WTC11 (cell line): ENCODE results near the gene ANKRD27. TPM values are rescaled to one million over a fixed set of nuclear protein-coding genes. Genes with fewer than 3 reads are reported as not detected.

Experiments
- ATAC-seq: fragments of 200-7000 bp; cut with Tn5 transposase; 2 replicates; pipeline ENCODE4 v1.10.0; 2021; ENCODE audit warnings: mild to moderate bottlenecking, moderate library complexity
- CTCF ChIA-PET: fragments of 300-600 bp; sonication (Branson Sonifier 250); formaldehyde crosslinking; loops from one replicate; lab custom pipeline; 2021; ENCODE audit warnings: antibody characterized with exemption; lab: Charles Lee
- POLR2A ChIA-PET: fragments of 350-600 bp; sonication (Branson Sonifier 250); formaldehyde crosslinking; loops from one replicate; lab custom pipeline; 2021; ENCODE audit warnings: antibody characterized with exemption; lab: Charles Lee
- DNase-seq: peaks from one replicate; pipeline ENCODE4 v3.0.0; 2021; ENCODE audit warnings: low spot score
- H3K27ac Mint-ChIP-seq: 2 replicates; pipeline ENCODE4 v1.8.0; 2021; ENCODE audit warnings: mixed read lengths
- H3K27me3 Mint-ChIP-seq: 2 replicates; pipeline ENCODE4 v1.8.0; 2021; ENCODE audit warnings: low read depth, mild to moderate bottlenecking, moderate library complexity, mixed read lengths
- H3K36me3 Mint-ChIP-seq: 2 replicates; pipeline ENCODE4 v1.8.0; 2021; ENCODE audit warnings: mixed read lengths
- H3K4me1 Mint-ChIP-seq: 2 replicates; pipeline ENCODE4 v1.8.0; 2022; ENCODE audit warnings: mixed read lengths
- H3K4me3 Mint-ChIP-seq: 2 replicates; pipeline ENCODE4 v1.8.0; 2021; ENCODE audit warnings: mild to moderate bottlenecking, moderate library complexity, mixed read lengths
- H3K9me3 Mint-ChIP-seq: 2 replicates; pipeline ENCODE4 v1.8.0; 2021; ENCODE audit warnings: mixed read lengths
- CREM ChIP-seq: sonication (generic); formaldehyde crosslinking; IDR thresholded peaks from 2 replicates; pipeline ENCODE4 v1.8.1; 2022; ENCODE audit warnings: mild to moderate bottlenecking, missing genetic modification reagents, moderate library complexity
- ELF4 ChIP-seq: sonication (generic); formaldehyde crosslinking; IDR thresholded peaks from 2 replicates; pipeline ENCODE4 v1.8.1; 2022; ENCODE audit warnings: low read depth, mild to moderate bottlenecking, moderate library complexity, missing genetic modification reagents
- ETV6 ChIP-seq: sonication (generic); formaldehyde crosslinking; IDR thresholded peaks from 2 replicates; pipeline ENCODE4 v1.8.1; 2022; ENCODE audit warnings: mild to moderate bottlenecking, missing genetic modification reagents
- FOXK1 ChIP-seq: sonication (generic); formaldehyde crosslinking; IDR thresholded peaks from 2 replicates; pipeline ENCODE4 v1.8.0; 2022; ENCODE audit warnings: mild to moderate bottlenecking, moderate library complexity, missing genetic modification reagents
- HMGA2 ChIP-seq: fragments of 250-450 bp; sonication (Bioruptor Pico); IDR thresholded peaks from 2 replicates; pipeline ENCODE4 v1.4.0; 2021; ENCODE audit warnings: mild to moderate bottlenecking, moderate library complexity
- NR3C1 ChIP-seq: sonication (generic); formaldehyde crosslinking; conservative IDR thresholded peaks from 2 replicates; pipeline ENCODE4 v1.8.1; 2023; ENCODE audit warnings: low read depth, mild to moderate bottlenecking, missing genetic modification reagents
- SP1 ChIP-seq: sonication (generic); formaldehyde crosslinking; conservative IDR thresholded peaks from 2 replicates; pipeline ENCODE4 v1.8.1; 2022; ENCODE audit warnings: missing genetic modification reagents
- TCF7 ChIP-seq: sonication (generic); formaldehyde crosslinking; IDR thresholded peaks from 2 replicates; pipeline ENCODE4 v1.8.0; 2022; ENCODE audit warnings: mild to moderate bottlenecking, low read depth, missing genetic modification reagents, moderate library complexity
- total RNA-seq: library from RNA; stranded (reverse); gene quantifications from 3 replicates; pipeline ENCODE4 v1.2.3, GENCODE V29; 2021
- TF ChIP-seq, protein P1 (sequence below): sonication (generic); formaldehyde crosslinking; IDR thresholded peaks from 2 replicates; pipeline ENCODE4 v1.8.1; 2023; ENCODE audit warnings: mild to moderate bottlenecking, missing genetic modification reagents
- TF ChIP-seq, protein P2 (sequence below): fragments of 250-450 bp; sonication (Bioruptor Pico); IDR thresholded peaks from 2 replicates; pipeline ENCODE4 v1.9.0; 2021; ENCODE audit warnings: mild to moderate bottlenecking, borderline replicate concordance
- TF ChIP-seq, protein P3 (sequence below): sonication (generic); formaldehyde crosslinking; IDR thresholded peaks from 2 replicates; pipeline ENCODE4 v1.8.1; 2023; ENCODE audit warnings: mild to moderate bottlenecking, missing genetic modification reagents, moderate library complexity
- TF ChIP-seq, protein P4 (sequence below): sonication (generic); formaldehyde crosslinking; IDR thresholded peaks from 2 replicates; pipeline ENCODE4 v1.8.1; 2022; ENCODE audit warnings: mild to moderate bottlenecking, missing genetic modification reagents, moderate library complexity, borderline replicate concordance
- TF ChIP-seq, protein P5 (sequence below): sonication (generic); formaldehyde crosslinking; conservative IDR thresholded peaks from 2 replicates; pipeline ENCODE4 v1.8.1; 2022; ENCODE audit warnings: mild to moderate bottlenecking, missing genetic modification reagents
- TF ChIP-seq, protein P6 (sequence below): sonication (generic); formaldehyde crosslinking; IDR thresholded peaks from 2 replicates; pipeline ENCODE4 v1.8.1; 2022; ENCODE audit warnings: mild to moderate bottlenecking, moderate library complexity, missing genetic modification reagents
- TF ChIP-seq, protein P7 (sequence below): sonication (generic); formaldehyde crosslinking; IDR thresholded peaks from 2 replicates; pipeline ENCODE4 v1.8.0; 2022; ENCODE audit warnings: mild to moderate bottlenecking, missing genetic modification reagents
- TF ChIP-seq, protein P8 (sequence below): sonication (generic); formaldehyde crosslinking; IDR thresholded peaks from 2 replicates; pipeline ENCODE4 v1.8.1; 2023; ENCODE audit warnings: mild to moderate bottlenecking, missing genetic modification reagents, borderline replicate concordance

Gene ANKRD27
- total RNA-seq, 1 experiment from 2014 or later: 48.6 TPM

DNA sequence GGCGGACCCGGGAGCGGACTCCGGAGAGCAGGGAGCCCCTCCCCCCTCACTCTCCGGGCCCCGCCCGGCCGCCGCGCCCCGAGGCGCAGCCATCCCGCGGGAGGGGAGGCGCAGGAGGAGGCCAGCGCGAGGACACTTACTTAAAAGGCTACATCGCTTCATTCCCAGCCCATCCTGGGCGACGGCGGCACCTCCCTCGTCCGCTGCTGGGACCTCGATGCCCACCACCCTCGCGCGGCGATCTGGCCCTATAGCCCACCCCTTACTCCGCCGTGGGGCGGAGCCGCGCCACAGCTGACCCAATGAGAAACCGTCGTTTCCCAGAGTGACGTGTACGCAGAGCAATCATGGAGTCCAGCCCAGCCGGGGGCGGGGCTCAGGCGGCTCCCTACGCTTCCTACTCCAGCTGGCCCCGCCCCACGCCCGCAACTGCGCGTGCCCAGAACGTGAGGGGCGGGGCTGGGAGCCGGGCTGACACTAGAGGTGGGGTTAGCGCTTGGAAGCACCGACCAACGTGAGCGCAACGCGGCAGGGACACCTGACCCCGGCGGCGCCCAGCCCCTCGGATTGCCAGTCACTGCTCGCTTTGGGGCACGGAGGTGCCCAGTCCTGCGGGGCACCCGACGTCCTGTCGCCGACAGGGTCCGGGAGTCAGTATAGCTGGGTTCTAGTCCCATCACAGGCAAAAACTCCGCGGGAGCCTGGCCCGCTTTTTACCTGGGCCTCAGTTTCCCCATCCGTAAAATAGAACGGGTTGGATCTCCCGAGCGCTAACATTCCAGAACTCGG lies at the start of gene ANKRD27 (continued):
- TF ChIP-seq, protein P1, sequence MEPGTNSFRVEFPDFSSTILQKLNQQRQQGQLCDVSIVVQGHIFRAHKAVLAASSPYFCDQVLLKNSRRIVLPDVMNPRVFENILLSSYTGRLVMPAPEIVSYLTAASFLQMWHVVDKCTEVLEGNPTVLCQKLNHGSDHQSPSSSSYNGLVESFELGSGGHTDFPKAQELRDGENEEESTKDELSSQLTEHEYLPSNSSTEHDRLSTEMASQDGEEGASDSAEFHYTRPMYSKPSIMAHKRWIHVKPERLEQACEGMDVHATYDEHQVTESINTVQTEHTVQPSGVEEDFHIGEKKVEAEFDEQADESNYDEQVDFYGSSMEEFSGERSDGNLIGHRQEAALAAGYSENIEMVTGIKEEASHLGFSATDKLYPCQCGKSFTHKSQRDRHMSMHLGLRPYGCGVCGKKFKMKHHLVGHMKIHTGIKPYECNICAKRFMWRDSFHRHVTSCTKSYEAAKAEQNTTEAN (CRISPR knock-in tag): 0 out of 2 replicates have a peak, but pooled peaks have one; percentile 21
- TF ChIP-seq, protein P2, sequence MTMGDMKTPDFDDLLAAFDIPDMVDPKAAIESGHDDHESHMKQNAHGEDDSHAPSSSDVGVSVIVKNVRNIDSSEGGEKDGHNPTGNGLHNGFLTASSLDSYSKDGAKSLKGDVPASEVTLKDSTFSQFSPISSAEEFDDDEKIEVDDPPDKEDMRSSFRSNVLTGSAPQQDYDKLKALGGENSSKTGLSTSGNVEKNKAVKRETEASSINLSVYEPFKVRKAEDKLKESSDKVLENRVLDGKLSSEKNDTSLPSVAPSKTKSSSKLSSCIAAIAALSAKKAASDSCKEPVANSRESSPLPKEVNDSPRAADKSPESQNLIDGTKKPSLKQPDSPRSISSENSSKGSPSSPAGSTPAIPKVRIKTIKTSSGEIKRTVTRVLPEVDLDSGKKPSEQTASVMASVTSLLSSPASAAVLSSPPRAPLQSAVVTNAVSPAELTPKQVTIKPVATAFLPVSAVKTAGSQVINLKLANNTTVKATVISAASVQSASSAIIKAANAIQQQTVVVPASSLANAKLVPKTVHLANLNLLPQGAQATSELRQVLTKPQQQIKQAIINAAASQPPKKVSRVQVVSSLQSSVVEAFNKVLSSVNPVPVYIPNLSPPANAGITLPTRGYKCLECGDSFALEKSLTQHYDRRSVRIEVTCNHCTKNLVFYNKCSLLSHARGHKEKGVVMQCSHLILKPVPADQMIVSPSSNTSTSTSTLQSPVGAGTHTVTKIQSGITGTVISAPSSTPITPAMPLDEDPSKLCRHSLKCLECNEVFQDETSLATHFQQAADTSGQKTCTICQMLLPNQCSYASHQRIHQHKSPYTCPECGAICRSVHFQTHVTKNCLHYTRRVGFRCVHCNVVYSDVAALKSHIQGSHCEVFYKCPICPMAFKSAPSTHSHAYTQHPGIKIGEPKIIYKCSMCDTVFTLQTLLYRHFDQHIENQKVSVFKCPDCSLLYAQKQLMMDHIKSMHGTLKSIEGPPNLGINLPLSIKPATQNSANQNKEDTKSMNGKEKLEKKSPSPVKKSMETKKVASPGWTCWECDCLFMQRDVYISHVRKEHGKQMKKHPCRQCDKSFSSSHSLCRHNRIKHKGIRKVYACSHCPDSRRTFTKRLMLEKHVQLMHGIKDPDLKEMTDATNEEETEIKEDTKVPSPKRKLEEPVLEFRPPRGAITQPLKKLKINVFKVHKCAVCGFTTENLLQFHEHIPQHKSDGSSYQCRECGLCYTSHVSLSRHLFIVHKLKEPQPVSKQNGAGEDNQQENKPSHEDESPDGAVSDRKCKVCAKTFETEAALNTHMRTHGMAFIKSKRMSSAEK (CRISPR knock-in tag): no peak
- peak; percentile 92 for TF ChIP-seq SP1 (CRISPR knock-in tag)

DNA sequence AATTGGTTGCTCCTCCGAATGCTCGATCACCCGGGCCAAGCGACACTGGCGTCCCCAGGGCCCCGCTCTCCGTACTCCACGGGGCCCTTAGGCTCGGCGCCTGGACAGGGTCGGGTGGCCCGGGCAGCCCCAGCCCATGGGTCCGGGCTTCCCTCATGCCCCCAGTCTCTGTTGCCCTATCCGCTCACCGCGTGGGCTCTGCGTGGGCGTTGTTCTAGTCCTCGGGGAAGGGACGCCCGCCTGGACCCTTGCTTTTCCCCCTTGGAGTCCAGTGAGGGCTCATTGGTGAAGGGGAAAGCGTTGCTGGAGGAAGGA lies 45.9 kb upstream of the ANKRD27 start:
- TF ChIP-seq, protein P3, sequence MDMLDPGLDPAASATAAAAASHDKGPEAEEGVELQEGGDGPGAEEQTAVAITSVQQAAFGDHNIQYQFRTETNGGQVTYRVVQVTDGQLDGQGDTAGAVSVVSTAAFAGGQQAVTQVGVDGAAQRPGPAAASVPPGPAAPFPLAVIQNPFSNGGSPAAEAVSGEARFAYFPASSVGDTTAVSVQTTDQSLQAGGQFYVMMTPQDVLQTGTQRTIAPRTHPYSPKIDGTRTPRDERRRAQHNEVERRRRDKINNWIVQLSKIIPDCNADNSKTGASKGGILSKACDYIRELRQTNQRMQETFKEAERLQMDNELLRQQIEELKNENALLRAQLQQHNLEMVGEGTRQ (CRISPR knock-in tag): no peak
- TF ChIP-seq CREM (no peak), TCF7 (CRISPR knock-in tag) (no peak), FOXK1 (CRISPR knock-in tag) (no peak), ELF4 (no peak), NR3C1 (CRISPR knock-in tag) (no peak), HMGA2 (CRISPR knock-in tag) (no peak)
- TF ChIP-seq, protein P4, sequence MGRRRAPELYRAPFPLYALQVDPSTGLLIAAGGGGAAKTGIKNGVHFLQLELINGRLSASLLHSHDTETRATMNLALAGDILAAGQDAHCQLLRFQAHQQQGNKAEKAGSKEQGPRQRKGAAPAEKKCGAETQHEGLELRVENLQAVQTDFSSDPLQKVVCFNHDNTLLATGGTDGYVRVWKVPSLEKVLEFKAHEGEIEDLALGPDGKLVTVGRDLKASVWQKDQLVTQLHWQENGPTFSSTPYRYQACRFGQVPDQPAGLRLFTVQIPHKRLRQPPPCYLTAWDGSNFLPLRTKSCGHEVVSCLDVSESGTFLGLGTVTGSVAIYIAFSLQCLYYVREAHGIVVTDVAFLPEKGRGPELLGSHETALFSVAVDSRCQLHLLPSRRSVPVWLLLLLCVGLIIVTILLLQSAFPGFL: no peak
- TF ChIP-seq, protein P5, sequence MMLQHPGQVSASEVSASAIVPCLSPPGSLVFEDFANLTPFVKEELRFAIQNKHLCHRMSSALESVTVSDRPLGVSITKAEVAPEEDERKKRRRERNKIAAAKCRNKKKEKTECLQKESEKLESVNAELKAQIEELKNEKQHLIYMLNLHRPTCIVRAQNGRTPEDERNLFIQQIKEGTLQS (CRISPR knock-in tag): no peak
- TF ChIP-seq, all 79 proteins: peak for 0
- ChIA-PET POLR2A (no interaction called here), CTCF (interaction anchor here (0.6 to 1.1 kb wide), 7 partner anchors 11 to 209 kb away, joined by 3 to 6 read pairs (median 4); no protein-coding TSS in a partner anchor)
- peaks cover 5% of the 10 kb centered on the region for H3K4me1 Mint-ChIP-seq
- peaks cover 6% of the 10 kb centered on the region for H3K9me3 Mint-ChIP-seq
- H3K4me3 Mint-ChIP-seq: no peak overlapping the region
- no peak for ATAC-seq
- H3K27ac Mint-ChIP-seq: no peak overlapping the region
- 0 out of 2 replicates have a peak, but pooled peaks cover 2% of the 10 kb centered on the region for H3K36me3 Mint-ChIP-seq
- no peak for DNase-seq
- H3K27me3 Mint-ChIP-seq: no peaks in the 10 kb centered on the region

DNA sequence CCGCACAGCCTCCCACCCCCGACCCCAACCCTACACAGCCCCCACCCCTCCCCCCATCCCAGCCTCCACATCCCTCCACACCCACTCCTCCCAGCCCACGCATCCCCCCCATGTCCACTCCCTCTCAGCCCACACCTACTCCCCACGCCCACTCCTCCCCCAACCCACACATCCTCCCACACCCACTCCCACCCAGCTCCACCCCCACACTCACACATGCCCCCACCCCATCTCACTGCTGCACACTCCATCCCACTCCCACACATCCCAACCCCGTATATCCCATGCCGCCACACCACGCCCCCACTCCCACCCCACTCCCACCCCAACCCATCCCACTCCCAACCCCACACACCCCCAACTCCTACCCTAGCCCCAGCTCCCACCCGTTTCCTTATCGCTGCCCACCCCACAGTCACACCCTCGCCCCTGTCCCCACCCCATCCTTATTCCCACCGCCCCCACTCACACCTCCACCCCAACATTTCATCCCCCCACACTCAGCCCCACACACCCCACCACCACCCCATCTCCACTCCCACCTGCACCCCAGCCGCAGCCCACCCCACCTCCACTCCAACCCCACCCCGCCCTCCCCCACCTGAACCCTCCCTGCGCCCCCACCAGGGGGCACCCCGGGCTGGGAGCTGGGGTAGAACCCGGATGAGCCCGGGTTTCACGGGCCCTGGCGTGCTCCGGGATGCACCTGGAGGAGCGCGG lies 45.4 kb upstream of the ANKRD27 start:
- peak; percentile 26 for DNase-seq
- Mint-ChIP-seq H3K9me3 (peaks cover 4% of the 10 kb centered on the region), H3K27me3 (no peaks in the 10 kb centered on the region), H3K27ac (no peak overlapping the region), H3K36me3 (0 out of 2 replicates have a peak, but pooled peaks cover 2% of the 10 kb centered on the region), H3K4me3 (no peak overlapping the region), H3K4me1 (peaks cover 5% of the 10 kb centered on the region)
- CTCF ChIA-PET: interaction anchor here (0.6 to 1.1 kb wide), 8 partner anchors 12 to 209 kb away, joined by 3 to 6 read pairs (median 4); no protein-coding TSS in a partner anchor
- TF ChIP-seq, protein P6, sequence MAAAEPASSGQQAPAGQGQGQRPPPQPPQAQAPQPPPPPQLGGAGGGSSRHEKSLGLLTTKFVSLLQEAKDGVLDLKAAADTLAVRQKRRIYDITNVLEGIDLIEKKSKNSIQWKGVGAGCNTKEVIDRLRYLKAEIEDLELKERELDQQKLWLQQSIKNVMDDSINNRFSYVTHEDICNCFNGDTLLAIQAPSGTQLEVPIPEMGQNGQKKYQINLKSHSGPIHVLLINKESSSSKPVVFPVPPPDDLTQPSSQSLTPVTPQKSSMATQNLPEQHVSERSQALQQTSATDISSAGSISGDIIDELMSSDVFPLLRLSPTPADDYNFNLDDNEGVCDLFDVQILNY (CRISPR knock-in tag): no peak
- TF ChIP-seq, protein P7, sequence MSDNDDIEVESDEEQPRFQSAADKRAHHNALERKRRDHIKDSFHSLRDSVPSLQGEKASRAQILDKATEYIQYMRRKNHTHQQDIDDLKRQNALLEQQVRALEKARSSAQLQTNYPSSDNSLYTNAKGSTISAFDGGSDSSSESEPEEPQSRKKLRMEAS: no peak
- TF ChIP-seq, protein P8, sequence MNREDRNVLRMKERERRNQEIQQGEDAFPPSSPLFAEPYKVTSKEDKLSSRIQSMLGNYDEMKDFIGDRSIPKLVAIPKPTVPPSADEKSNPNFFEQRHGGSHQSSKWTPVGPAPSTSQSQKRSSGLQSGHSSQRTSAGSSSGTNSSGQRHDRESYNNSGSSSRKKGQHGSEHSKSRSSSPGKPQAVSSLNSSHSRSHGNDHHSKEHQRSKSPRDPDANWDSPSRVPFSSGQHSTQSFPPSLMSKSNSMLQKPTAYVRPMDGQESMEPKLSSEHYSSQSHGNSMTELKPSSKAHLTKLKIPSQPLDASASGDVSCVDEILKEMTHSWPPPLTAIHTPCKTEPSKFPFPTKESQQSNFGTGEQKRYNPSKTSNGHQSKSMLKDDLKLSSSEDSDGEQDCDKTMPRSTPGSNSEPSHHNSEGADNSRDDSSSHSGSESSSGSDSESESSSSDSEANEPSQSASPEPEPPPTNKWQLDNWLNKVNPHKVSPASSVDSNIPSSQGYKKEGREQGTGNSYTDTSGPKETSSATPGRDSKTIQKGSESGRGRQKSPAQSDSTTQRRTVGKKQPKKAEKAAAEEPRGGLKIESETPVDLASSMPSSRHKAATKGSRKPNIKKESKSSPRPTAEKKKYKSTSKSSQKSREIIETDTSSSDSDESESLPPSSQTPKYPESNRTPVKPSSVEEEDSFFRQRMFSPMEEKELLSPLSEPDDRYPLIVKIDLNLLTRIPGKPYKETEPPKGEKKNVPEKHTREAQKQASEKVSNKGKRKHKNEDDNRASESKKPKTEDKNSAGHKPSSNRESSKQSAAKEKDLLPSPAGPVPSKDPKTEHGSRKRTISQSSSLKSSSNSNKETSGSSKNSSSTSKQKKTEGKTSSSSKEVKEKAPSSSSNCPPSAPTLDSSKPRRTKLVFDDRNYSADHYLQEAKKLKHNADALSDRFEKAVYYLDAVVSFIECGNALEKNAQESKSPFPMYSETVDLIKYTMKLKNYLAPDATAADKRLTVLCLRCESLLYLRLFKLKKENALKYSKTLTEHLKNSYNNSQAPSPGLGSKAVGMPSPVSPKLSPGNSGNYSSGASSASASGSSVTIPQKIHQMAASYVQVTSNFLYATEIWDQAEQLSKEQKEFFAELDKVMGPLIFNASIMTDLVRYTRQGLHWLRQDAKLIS: no peak
- no peak for TF ChIP-seq ETV6 (CRISPR knock-in tag)
- POLR2A ChIA-PET: no interaction called here
- no peak; the same call in 1 of the 2 replicates for ATAC-seq
